GM23338 (cell line): ENCODE results near the gene EYS. TPM values are rescaled to one million over a fixed set of nuclear protein-coding genes. Genes with fewer than 3 reads are reported as not detected.

Experiments
- ATAC-seq: fragments of 200-7000 bp; cut with Tn5 transposase; 3 replicates; pipeline ENCODE4 v1.9.1; 2020
- DNase-seq: peaks from one replicate; pipeline ENCODE4 v3.0.0-alpha.2; 2015; ENCODE audit warnings: low spot score
- H2AFZ ChIP-seq: fragments of 200-600 bp; sonication (generic); 2 replicates; pipeline ENCODE4 v1.8.0; 2016; ENCODE audit warnings: antibody characterized with exemption, mild to moderate bottlenecking, moderate library complexity
- H3F3A ChIP-seq: fragments of 200-600 bp; sonication (generic); replicated peaks from 2 replicates; pipeline ENCODE4 v1.8.0; 2017; ENCODE audit warnings: antibody characterized with exemption, mixed run types, low read depth
- H3K27ac ChIP-seq: fragments of 200-600 bp; sonication (generic); 2 replicates; pipeline ENCODE4 v1.6.1; 2016; ENCODE audit warnings: low read depth
- H3K27me3 ChIP-seq: fragments of 200-600 bp; sonication (generic); 2 replicates; pipeline ENCODE4 v1.8.0; 2016; ENCODE audit warnings: mild to moderate bottlenecking, mixed run types, moderate library complexity; ENCODE audit not compliant: insufficient read depth
- H3K36me3 ChIP-seq: fragments of 200-600 bp; sonication (generic); 2 replicates; pipeline ENCODE4 v1.8.0; 2016; ENCODE audit warnings: mild to moderate bottlenecking; ENCODE audit not compliant: insufficient read depth
- H3K4me1 ChIP-seq: fragments of 200-600 bp; sonication (generic); 2 replicates; pipeline ENCODE4 v1.8.0; 2016; ENCODE audit warnings: mild to moderate bottlenecking, moderate library complexity; ENCODE audit not compliant: insufficient read depth
- H3K4me2 ChIP-seq: fragments of 200-600 bp; sonication (generic); 2 replicates; pipeline ENCODE4 v1.7.1; 2017; ENCODE audit warnings: mixed run types
- H3K4me3 ChIP-seq: fragments of 200-600 bp; sonication (generic); 2 replicates; pipeline ENCODE4 v1.6.1; 2016; ENCODE audit warnings: mixed run types
- H3K79me2 ChIP-seq: fragments of 200-600 bp; sonication (generic); replicated peaks from 2 replicates; pipeline ENCODE4 v1.8.0; 2017; ENCODE audit warnings: mild to moderate bottlenecking; ENCODE audit not compliant: insufficient read depth
- H3K9me2 ChIP-seq: fragments of 200-600 bp; sonication (generic); 2 replicates; pipeline ENCODE4 v1.8.0; 2017; ENCODE audit not compliant: insufficient read depth
- H4K20me1 ChIP-seq: fragments of 200-600 bp; sonication (generic); replicated peaks from 2 replicates; pipeline ENCODE4 v1.8.0; 2017; ENCODE audit warnings: mild to moderate bottlenecking; ENCODE audit not compliant: insufficient read depth
- H3K27ac Mint-ChIP-seq: 2 replicates; pipeline ENCODE4 v1.8.0; 2020; ENCODE audit warnings: inconsistent platforms, mild to moderate bottlenecking, moderate library complexity, mixed read lengths
- H3K27me3 Mint-ChIP-seq: 3 replicates; pipeline ENCODE4 v1.8.0; 2022; ENCODE audit warnings: low read depth, mild to moderate bottlenecking, moderate library complexity, mixed read lengths, inconsistent platforms; ENCODE audit not compliant: insufficient read depth, poor library complexity
- H3K36me3 Mint-ChIP-seq: 3 replicates; pipeline ENCODE4 v1.8.0; 2021; ENCODE audit warnings: low read depth, mild to moderate bottlenecking, inconsistent platforms, moderate library complexity, mixed read lengths
- H3K4me1 Mint-ChIP-seq: 3 replicates; pipeline ENCODE4 v1.8.0; 2020; ENCODE audit warnings: mild to moderate bottlenecking, inconsistent platforms, mixed read lengths
- H3K4me3 Mint-ChIP-seq: 3 replicates; pipeline ENCODE4 v1.8.0; 2021; ENCODE audit warnings: moderate library complexity, mild to moderate bottlenecking, inconsistent platforms, mixed read lengths
- H3K9me3 Mint-ChIP-seq: 3 replicates; pipeline ENCODE4 v1.8.0; 2020; ENCODE audit warnings: moderate library complexity, mild to moderate bottlenecking, inconsistent platforms, mixed read lengths
- CREB1 ChIP-seq: fragments of 250-450 bp; sonication (Bioruptor Pico); IDR thresholded peaks from 2 replicates; pipeline ENCODE4 v1.5.0; 2020; ENCODE audit warnings: low read depth, mild to moderate bottlenecking, moderate library complexity
- CTCF ChIP-seq, 2 experiments: fragments of 200-600 bp in 1 of 2; sonication (generic) in 1 of 2; conservative IDR thresholded peaks; 2 replicates each; pipeline versions ENCODE4 v1.5.1 to v1.6.1; 2016 to 2017; ENCODE audit warnings: antibody characterized with exemption in 2 of 2, low read depth in 2 of 2, mild to moderate bottlenecking in 2 of 2, moderate library complexity in 1 of 2
- EZH2 ChIP-seq: fragments of 200-600 bp; sonication (generic); IDR thresholded peaks from one replicate; pipeline ENCODE4 v1.8.0; 2017; ENCODE audit warnings: antibody characterized with exemption, mild to moderate bottlenecking, low read depth; ENCODE audit not compliant: unreplicated experiment
- EZH2phosphoT487 ChIP-seq: fragments of 200-600 bp; sonication (generic); IDR thresholded peaks from one replicate; pipeline ENCODE4 v1.8.1; 2018; ENCODE audit warnings: antibody characterized with exemption; ENCODE audit not compliant: unreplicated experiment
- JUNB ChIP-seq: IDR thresholded peaks from one replicate; pipeline ENCODE4 v1.6.1; 2016; ENCODE audit warnings: antibody characterized with exemption; ENCODE audit not compliant: unreplicated experiment
- NANOG ChIP-seq: IDR thresholded peaks from 2 replicates; pipeline ENCODE4 v1.6.1; 2016; ENCODE audit warnings: antibody characterized with exemption, borderline replicate concordance
- POLR2AphosphoS5 ChIP-seq: IDR thresholded peaks from 2 replicates; pipeline ENCODE4 v1.6.1; 2016; ENCODE audit warnings: antibody characterized with exemption, low read depth
- STAT1 ChIP-seq: IDR thresholded peaks from one replicate; pipeline ENCODE4 v1.6.1; 2016; ENCODE audit warnings: antibody characterized with exemption; ENCODE audit not compliant: unreplicated experiment
- ZNF114 ChIP-seq: fragments of 250-450 bp; sonication (Bioruptor Pico); IDR thresholded peaks from 2 replicates; pipeline ENCODE4 v1.5.0; 2020; ENCODE audit warnings: mild to moderate bottlenecking, moderate library complexity
- ZNF331 ChIP-seq: fragments of 250-450 bp; sonication (Bioruptor Pico); IDR thresholded peaks from 2 replicates; pipeline ENCODE4 v1.5.0; 2020; ENCODE audit warnings: low read depth, mild to moderate bottlenecking, moderate library complexity
- polyA plus RNA-seq: library from polyadenylated mRNA; unstranded; fragments of >200 nt; fragmentation: Nextera tagmentation; extraction: Ambion mirVana; gene quantifications from 2 replicates; pipeline ENCODE4 v1.2.1, GENCODE V29; 2016
- total RNA-seq: library from RNA; depleted of rRNA; stranded (reverse); fragments of >200 nt; shearing (Covaris generic); gene quantifications from 2 replicates; pipeline ENCODE4 v1.2.3, GENCODE V29; 2014
- TF ChIP-seq, protein P1 (sequence below): IDR thresholded peaks from one replicate; pipeline ENCODE4 v1.6.1; 2018; ENCODE audit warnings: antibody characterized with exemption; ENCODE audit not compliant: unreplicated experiment
- TF ChIP-seq, protein P2 (sequence below): IDR thresholded peaks from 2 replicates; pipeline ENCODE4 v1.6.1; 2016; ENCODE audit warnings: antibody characterized with exemption
- TF ChIP-seq, protein P3 (sequence below): fragments of 250-450 bp; sonication (Bioruptor Pico); IDR thresholded peaks from 2 replicates; pipeline ENCODE4 v1.5.0; 2020; ENCODE audit warnings: mild to moderate bottlenecking, moderate library complexity

Gene EYS
- total and polyA plus RNA-seq, 2 experiments from 2014 or later, result 0.38 to 0.52 TPM

GRCh38 chr6:64714073-64714472 lies 993.0 kb downstream of the EYS start:
- H3K27me3 Mint-ChIP-seq, result no peaks in the 10 kb centered on the region
- no peak overlapping the region for H3K4me3 Mint-ChIP-seq
- ATAC-seq (no peak), DNase-seq (no peak)
- Histone ChIP-seq H4K20me1 (no peaks in the 10 kb centered on the region), H3K4me3 (no peak overlapping the region), H3K9me2 (peaks cover 8% of the 10 kb centered on the region; the same call in 1 of the 2 replicates), H3K4me1 (no peaks in the 10 kb centered on the region; the same call in 1 of the 2 replicates), H3K36me3 (no peaks in the 10 kb centered on the region), H3K4me2 (no peak overlapping the region), H3F3A (no peaks in the 10 kb centered on the region), H3K27me3 (no peaks in the 10 kb centered on the region), H3K27ac (no peak overlapping the region), H2AFZ (no peak overlapping the region), H3K79me2 (no peaks in the 10 kb centered on the region)
- H3K9me3 Mint-ChIP-seq, result no peaks in the 10 kb centered on the region; the same call in 2 of the 3 replicates
- no peaks in the 10 kb centered on the region for H3K36me3 Mint-ChIP-seq
- H3K27ac Mint-ChIP-seq, result no peak overlapping the region
- peaks cover 3% of the 10 kb centered on the region; the same call in 2 of the 3 replicates for H3K4me1 Mint-ChIP-seq
- TF ChIP-seq ZNF331, result no peak
- TF ChIP-seq CTCF (conservative IDR thresholded peaks at IDR 0.05; ENCODE audit: low read depth in 2 of 2), result no peak
- no peak for TF ChIP-seq JUNB
- no peak for TF ChIP-seq STAT1
- TF ChIP-seq, protein P1, sequence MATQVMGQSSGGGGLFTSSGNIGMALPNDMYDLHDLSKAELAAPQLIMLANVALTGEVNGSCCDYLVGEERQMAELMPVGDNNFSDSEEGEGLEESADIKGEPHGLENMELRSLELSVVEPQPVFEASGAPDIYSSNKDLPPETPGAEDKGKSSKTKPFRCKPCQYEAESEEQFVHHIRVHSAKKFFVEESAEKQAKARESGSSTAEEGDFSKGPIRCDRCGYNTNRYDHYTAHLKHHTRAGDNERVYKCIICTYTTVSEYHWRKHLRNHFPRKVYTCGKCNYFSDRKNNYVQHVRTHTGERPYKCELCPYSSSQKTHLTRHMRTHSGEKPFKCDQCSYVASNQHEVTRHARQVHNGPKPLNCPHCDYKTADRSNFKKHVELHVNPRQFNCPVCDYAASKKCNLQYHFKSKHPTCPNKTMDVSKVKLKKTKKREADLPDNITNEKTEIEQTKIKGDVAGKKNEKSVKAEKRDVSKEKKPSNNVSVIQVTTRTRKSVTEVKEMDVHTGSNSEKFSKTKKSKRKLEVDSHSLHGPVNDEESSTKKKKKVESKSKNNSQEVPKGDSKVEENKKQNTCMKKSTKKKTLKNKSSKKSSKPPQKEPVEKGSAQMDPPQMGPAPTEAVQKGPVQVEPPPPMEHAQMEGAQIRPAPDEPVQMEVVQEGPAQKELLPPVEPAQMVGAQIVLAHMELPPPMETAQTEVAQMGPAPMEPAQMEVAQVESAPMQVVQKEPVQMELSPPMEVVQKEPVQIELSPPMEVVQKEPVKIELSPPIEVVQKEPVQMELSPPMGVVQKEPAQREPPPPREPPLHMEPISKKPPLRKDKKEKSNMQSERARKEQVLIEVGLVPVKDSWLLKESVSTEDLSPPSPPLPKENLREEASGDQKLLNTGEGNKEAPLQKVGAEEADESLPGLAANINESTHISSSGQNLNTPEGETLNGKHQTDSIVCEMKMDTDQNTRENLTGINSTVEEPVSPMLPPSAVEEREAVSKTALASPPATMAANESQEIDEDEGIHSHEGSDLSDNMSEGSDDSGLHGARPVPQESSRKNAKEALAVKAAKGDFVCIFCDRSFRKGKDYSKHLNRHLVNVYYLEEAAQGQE, result no peak
- TF ChIP-seq ZNF114 (CRISPR knock-in tag), result no peak
- TF ChIP-seq, protein P2, sequence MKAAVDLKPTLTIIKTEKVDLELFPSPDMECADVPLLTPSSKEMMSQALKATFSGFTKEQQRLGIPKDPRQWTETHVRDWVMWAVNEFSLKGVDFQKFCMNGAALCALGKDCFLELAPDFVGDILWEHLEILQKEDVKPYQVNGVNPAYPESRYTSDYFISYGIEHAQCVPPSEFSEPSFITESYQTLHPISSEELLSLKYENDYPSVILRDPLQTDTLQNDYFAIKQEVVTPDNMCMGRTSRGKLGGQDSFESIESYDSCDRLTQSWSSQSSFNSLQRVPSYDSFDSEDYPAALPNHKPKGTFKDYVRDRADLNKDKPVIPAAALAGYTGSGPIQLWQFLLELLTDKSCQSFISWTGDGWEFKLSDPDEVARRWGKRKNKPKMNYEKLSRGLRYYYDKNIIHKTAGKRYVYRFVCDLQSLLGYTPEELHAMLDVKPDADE, result no peak
- TF ChIP-seq EZH2phosphoT487, result no peak
- TF ChIP-seq EZH2, result no peak
- TF ChIP-seq CREB1 (CRISPR knock-in tag), result no peak
- TF ChIP-seq NANOG, result no peak
- TF ChIP-seq, protein P3, sequence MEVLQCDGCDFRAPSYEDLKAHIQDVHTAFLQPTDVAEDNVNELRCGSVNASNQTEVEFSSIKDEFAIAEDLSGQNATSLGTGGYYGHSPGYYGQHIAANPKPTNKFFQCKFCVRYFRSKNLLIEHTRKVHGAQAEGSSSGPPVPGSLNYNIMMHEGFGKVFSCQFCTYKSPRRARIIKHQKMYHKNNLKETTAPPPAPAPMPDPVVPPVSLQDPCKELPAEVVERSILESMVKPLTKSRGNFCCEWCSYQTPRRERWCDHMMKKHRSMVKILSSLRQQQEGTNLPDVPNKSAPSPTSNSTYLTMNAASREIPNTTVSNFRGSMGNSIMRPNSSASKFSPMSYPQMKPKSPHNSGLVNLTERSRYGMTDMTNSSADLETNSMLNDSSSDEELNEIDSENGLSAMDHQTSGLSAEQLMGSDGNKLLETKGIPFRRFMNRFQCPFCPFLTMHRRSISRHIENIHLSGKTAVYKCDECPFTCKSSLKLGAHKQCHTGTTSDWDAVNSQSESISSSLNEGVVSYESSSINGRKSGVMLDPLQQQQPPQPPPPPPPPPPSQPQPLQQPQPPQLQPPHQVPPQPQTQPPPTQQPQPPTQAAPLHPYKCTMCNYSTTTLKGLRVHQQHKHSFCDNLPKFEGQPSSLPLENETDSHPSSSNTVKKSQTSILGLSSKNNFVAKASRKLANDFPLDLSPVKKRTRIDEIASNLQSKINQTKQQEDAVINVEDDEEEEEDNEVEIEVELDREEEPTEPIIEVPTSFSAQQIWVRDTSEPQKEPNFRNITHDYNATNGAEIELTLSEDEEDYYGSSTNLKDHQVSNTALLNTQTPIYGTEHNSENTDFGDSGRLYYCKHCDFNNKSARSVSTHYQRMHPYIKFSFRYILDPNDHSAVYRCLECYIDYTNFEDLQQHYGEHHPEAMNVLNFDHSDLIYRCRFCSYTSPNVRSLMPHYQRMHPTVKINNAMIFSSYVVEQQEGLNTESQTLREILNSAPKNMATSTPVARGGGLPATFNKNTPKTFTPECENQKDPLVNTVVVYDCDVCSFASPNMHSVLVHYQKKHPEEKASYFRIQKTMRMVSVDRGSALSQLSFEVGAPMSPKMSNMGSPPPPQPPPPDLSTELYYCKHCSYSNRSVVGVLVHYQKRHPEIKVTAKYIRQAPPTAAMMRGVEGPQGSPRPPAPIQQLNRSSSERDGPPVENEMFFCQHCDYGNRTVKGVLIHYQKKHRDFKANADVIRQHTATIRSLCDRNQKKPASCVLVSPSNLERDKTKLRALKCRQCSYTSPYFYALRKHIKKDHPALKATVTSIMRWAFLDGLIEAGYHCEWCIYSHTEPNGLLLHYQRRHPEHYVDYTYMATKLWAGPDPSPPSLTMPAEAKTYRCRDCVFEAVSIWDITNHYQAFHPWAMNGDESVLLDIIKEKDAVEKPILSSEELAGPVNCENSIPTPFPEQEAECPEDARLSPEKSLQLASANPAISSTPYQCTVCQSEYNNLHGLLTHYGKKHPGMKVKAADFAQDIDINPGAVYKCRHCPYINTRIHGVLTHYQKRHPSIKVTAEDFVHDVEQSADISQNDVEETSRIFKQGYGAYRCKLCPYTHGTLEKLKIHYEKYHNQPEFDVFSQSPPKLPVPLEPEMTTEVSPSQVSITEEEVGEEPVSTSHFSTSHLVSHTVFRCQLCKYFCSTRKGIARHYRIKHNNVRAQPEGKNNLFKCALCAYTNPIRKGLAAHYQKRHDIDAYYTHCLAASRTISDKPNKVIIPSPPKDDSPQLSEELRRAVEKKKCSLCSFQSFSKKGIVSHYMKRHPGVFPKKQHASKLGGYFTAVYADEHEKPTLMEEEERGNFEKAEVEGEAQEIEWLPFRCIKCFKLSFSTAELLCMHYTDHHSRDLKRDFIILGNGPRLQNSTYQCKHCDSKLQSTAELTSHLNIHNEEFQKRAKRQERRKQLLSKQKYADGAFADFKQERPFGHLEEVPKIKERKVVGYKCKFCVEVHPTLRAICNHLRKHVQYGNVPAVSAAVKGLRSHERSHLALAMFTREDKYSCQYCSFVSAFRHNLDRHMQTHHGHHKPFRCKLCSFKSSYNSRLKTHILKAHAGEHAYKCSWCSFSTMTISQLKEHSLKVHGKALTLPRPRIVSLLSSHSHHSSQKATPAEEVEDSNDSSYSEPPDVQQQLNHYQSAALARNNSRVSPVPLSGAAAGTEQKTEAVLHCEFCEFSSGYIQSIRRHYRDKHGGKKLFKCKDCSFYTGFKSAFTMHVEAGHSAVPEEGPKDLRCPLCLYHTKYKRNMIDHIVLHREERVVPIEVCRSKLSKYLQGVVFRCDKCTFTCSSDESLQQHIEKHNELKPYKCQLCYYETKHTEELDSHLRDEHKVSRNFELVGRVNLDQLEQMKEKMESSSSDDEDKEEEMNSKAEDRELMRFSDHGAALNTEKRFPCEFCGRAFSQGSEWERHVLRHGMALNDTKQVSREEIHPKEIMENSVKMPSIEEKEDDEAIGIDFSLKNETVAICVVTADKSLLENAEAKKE (CRISPR knock-in tag), result no peak
- TF ChIP-seq POLR2AphosphoS5, result no peak
